GM10248 (cell line): ENCODE data around the gene ELK3.
A peak's percentile ranks its signal among the peaks of the same experiment; 100 is the strongest.

ENCODE experiments used
- CTCF ChIA-PET: fragments of 300-600 bp; sonication (Branson Sonifier 250); formaldehyde crosslinking; extraction: SDS; loops from one replicate; lab custom pipeline; 2021; ENCODE audit warnings: antibody characterized with exemption; lab: Yijun Ruan, JAX
- POLR2A ChIA-PET: fragments of 350-650 bp; sonication (Branson Sonifier 250); formaldehyde crosslinking; extraction: SDS; loops from one replicate; lab custom pipeline; 2020; ENCODE audit warnings: antibody characterized with exemption; lab: Yijun Ruan, JAX
- DNase-seq: peaks from one replicate; pipeline ENCODE4 v3.0.0; 2012; ENCODE audit errors: extremely low spot score
- TF ChIP-seq, protein P1 (sequence below): IDR thresholded peaks from 2 replicates; pipeline ENCODE4 v1.5.1; 2012; ENCODE audit warnings: mild to moderate bottlenecking, low read depth; ENCODE audit errors: extremely low read depth, missing control alignments, control extremely low read depth

Gene ELK3

DNA sequence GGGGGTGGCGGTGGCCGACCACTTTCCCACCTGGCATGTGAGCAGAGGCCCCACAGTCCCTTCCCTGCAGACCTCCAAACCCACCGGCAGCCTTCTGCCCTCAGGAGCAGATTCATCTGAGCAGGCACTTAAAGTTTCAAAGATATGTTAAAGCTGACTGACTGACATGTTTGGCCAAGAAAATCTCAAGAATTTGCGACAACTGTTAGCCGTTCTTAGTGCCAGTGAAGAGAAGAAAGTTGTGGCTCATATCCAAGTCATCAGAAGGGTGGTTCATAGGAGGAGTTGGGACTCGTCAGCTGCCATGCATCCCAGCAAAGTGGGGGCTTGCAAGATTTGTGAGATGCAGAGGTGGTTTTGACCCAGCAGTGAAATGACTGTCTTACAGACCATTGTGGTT, 27.2 kb downstream of the ELK3 start:
- POLR2A ChIA-PET: no interaction called here
- CTCF ChIA-PET: no interaction called here
- TF ChIP-seq, protein P1, sequence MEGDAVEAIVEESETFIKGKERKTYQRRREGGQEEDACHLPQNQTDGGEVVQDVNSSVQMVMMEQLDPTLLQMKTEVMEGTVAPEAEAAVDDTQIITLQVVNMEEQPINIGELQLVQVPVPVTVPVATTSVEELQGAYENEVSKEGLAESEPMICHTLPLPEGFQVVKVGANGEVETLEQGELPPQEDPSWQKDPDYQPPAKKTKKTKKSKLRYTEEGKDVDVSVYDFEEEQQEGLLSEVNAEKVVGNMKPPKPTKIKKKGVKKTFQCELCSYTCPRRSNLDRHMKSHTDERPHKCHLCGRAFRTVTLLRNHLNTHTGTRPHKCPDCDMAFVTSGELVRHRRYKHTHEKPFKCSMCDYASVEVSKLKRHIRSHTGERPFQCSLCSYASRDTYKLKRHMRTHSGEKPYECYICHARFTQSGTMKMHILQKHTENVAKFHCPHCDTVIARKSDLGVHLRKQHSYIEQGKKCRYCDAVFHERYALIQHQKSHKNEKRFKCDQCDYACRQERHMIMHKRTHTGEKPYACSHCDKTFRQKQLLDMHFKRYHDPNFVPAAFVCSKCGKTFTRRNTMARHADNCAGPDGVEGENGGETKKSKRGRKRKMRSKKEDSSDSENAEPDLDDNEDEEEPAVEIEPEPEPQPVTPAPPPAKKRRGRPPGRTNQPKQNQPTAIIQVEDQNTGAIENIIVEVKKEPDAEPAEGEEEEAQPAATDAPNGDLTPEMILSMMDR: no peak
- no peak for DNase-seq

DNA sequence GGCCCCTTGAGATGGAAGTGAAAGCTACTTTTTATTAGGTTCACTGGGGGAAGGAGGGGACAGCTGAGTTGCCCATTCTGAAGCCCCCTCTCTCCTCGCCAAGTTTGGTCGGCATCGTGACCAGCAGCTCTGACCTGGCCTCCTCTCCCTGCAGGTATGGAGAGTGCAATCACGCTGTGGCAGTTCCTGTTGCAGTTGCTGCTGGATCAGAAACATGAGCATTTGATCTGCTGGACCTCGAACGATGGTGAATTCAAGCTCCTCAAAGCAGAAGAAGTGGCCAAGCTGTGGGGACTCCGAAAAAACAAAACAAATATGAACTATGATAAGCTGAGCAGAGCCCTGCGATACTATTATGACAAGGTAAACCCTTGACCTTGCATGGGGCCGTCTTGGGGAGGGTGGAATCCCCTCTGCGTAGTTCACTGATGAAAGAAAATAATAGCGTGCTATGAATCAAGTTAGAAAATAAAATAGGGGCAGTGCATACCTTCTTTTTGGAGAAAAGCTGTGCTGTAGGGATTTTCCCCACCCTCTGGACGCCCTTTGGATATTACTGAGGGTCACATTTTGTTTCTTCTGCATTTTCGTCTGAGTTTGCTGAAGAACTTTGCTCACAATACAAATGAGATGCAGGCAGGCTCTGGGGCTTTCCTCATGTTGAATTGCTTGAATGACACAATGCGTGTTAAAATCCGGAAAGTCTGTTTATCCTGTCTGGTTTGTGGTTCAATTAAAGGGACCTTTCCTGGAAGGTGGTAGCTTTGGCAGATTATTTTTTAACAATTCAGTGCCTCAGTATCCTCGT, 29.4 kb downstream of the ELK3 start:
- POLR2A ChIA-PET: no interaction called here

DNA sequence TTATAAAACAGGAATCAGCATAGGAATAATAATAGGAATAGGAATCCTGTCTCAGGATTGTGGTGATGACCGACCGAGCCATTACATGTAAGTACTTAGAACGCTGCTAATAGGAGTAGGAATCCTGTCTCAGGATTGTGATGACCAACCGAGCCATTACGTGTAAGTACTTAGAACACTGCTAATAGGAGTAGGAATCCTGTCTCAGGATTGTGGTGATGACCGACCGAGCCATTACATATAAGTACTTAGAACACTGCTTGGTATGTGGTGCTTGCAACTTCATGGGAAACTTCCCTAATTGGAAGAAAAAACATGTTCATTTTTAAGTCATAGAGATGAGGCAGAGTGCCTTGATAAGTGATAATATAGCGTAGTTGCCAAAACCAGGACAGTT, 30.0 kb downstream of the ELK3 start:
- TF ChIP-seq, protein P1: no peak
- no peak for DNase-seq
- CTCF ChIA-PET: interaction anchor here (0.9 to 1.7 kb wide), 4 partner anchors 9 to 292 kb away, joined by 3 to 18 read pairs (median 4); partner anchors contain the start of gene CFAP54
- POLR2A ChIA-PET: no interaction called here

More for the DNA sequence above, 29.4 kb downstream of the ELK3 start:
- DNase-seq: peak; percentile 31
- CTCF ChIA-PET: interaction anchor here (0.9 to 1.7 kb wide), 5 partner anchors 9 to 292 kb away, joined by 3 to 18 read pairs (median 4); partner anchors contain the start of gene CFAP54
- TF ChIP-seq, protein P1: no peak

DNA sequence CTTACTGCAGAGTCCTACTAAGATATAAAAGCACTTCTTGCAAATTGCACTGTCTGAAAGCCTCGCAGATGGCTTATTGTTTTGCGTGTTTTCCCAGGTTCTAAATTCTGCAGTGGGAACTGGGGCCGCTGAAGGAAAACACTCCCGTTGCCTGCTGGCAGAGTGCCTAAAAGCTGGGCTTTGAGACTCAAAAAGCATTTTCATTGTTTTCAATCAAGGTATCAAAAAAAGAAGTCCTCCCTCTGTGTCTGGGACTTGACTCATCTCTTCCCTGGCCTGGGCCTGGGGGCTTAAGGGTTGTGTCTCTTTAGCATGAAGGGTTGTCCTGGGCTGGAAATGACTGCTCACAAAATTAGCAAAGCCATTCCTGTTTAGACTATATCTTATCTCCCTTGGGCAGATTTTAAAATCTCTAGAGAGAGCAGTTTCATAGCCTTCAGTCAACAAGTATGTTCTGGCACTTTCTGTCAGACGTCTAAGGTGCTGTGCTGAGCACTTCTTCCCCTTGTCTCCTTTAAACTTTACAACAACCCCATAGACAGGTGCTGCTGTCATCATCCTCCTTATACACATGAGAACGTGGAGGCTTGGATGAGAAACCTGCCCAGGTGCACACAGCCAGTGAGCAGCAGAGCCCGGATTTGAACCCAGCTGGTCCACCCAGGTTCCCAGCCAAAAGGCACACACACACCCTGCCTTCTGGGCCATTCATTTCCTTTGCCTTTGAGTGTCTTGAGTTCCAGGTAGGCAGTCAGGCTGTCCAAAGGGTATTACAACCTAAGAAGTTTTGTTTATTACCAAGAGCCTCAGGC, 31.1 kb downstream of the ELK3 start:
- DNase-seq: no peak
- ChIA-PET POLR2A (no interaction called here), CTCF (interaction anchor here (1.0 to 2.1 kb wide), 2 partner anchors 10 to 17 kb away, joined by 3 to 13 read pairs; no protein-coding TSS in a partner anchor)
- TF ChIP-seq, protein P1: no peak

- no peak for DNase-seq
- CTCF ChIA-PET: interaction anchor here (2.1 kb wide), 1 partner anchor 10 kb away, joined by 13 read pairs; no protein-coding TSS in a partner anchor
- POLR2A ChIA-PET: no interaction called here
- TF ChIP-seq, protein P1: no peak
Measured at GRCh38 chr12:96225994-96226399, 31.8 kb downstream of the ELK3 start.

DNA sequence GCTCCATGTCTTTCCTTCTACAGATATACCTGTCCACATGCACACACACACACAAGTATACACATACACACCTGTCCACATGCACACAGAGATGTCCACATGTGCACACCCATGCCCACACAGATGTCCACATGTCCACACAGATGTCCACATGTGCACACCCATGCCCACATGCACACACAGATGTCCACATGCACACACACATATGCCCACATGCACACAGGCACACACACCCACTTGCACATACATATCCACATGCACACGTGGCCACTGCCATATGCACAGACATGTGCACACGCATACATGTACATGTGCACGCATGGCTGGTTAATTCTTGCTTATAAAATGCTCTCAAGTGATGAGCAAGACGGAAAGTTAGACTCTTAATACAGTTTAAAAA, 32.2 kb downstream of the ELK3 start:
- ChIA-PET POLR2A (no interaction called here), CTCF (interaction anchor here (1.2 to 2.1 kb wide), 2 partner anchors 11 to 18 kb away, joined by 3 to 13 read pairs; no protein-coding TSS in a partner anchor)
- TF ChIP-seq, protein P1: no peak
- no peak for DNase-seq
